Thymus (tissue), 11 donors: ENCODE data around the gene CPSF4L. TPM values are rescaled to one million over a fixed set of nuclear protein-coding genes. Genes with fewer than 3 reads are reported as not detected.

Experiments
- DNase-seq, 9 donors: peaks; one replicate each; pipeline ENCODE4 v3.0.0-alpha.2; 2013; ENCODE audit warnings: low spot score in 9 of 9, low read depth in 6 of 9, missing footprints in 1 of 9
- H3K27ac ChIP-seq, 2 donors: one replicate each; pipeline ENCODE4 v1.5.1; 2013; ENCODE audit warnings: control low read depth in 1 of 2, low read depth in 1 of 2, low read length in 1 of 2, mild to moderate bottlenecking in 1 of 2, moderate library complexity in 1 of 2
- H3K27me3 ChIP-seq, 2 donors: one replicate each; pipeline ENCODE4 v1.5.1; 2013; ENCODE audit warnings: low read length in 1 of 2; ENCODE audit not compliant: control insufficient read depth in 2 of 2, insufficient read depth in 1 of 2
- H3K36me3 ChIP-seq, 2 donors: one replicate each; pipeline ENCODE4 v1.5.1; 2013; ENCODE audit warnings: low read length in 1 of 2, mild to moderate bottlenecking in 1 of 2, moderate library complexity in 1 of 2; ENCODE audit not compliant: control insufficient read depth in 2 of 2, insufficient read depth in 2 of 2
- H3K4me1 ChIP-seq, 2 donors: one replicate each; pipeline ENCODE4 v1.5.1; 2013; ENCODE audit warnings: low read length in 2 of 2; ENCODE audit not compliant: control insufficient read depth in 2 of 2, insufficient read depth in 2 of 2
- H3K4me3 ChIP-seq, 2 donors: one replicate each; pipeline ENCODE4 v1.5.1; 2013; ENCODE audit warnings: low read length in 2 of 2, control low read depth in 1 of 2, mild to moderate bottlenecking in 1 of 2
- H3K9me3 ChIP-seq, 2 donors: one replicate each; pipeline ENCODE4 v1.5.1; 2013; ENCODE audit warnings: low read length in 1 of 2, mild to moderate bottlenecking in 1 of 2; ENCODE audit not compliant: control insufficient read depth in 2 of 2, insufficient read depth in 1 of 2
- WGBS: extraction: QIAGEN DNeasy Blood & Tissue Kit; methylation state at CpG from one replicate; pipeline ENCODE4 v1.1.7; 2013; 5-methylcytosine and 5-hydroxymethylcytosine counted together
- polyA plus RNA-seq: library from polyadenylated mRNA; stranded (reverse); fragments of 200-250 nt; gene quantifications from one replicate; pipeline ENCODE4 v1.2.3, GENCODE V29; 2013
- total RNA-seq: library from RNA; stranded (reverse); fragments of 120-200 nt; gene quantifications from one replicate; pipeline ENCODE4 v1.2.4, GENCODE V29; 2013
- donor health status: healthy.

CPSF4L gene
- total and polyA plus RNA-seq, 2 donors: not detected

- Histone ChIP-seq H3K4me3 (no peak overlapping the region), H3K36me3 (peaks cover 79 to 82% of the 10 kb centered on the region in 2 donors), H3K9me3 (no peaks in the 10 kb centered on the region), H3K27me3 (no peaks in the 10 kb centered on the region), H3K27ac (peak overlapping the region; percentile 30 to 77), H3K4me1 (peaks cover 0 to 20% of the 10 kb centered on the region in 2 donors)
- WGBS: 37% methylated on average over 10 of the region's 10 CpGs
- DNase-seq: peak in 2 of 9 donors; percentile 28 to 51
Observed at GRCh38 chr17:73203788-73204479, 57.7 kb downstream of the CPSF4L start.

GRCh38 chr17:73203135-73203787, 58.4 kb downstream of the CPSF4L start:
- Histone ChIP-seq H3K4me3 (no peak overlapping the region), H3K27ac (peak overlapping the region; percentile 30 to 48), H3K9me3 (no peaks in the 10 kb centered on the region), H3K4me1 (peaks cover 0 to 20% of the 10 kb centered on the region in 2 donors), H3K36me3 (peaks cover 82 to 83% of the 10 kb centered on the region in 2 donors), H3K27me3 (no peaks in the 10 kb centered on the region)
- peak in 2 of 9 donors; percentile 13 to 27 for DNase-seq
- WGBS: 42% methylated on average over 8 of the region's 8 CpGs

- H3K36me3 ChIP-seq: peaks cover 82 to 84% of the 10 kb centered on the region in 2 donors
- no peaks in the 10 kb centered on the region for H3K9me3 ChIP-seq
- no peak overlapping the region for H3K27ac ChIP-seq
- no peaks in the 10 kb centered on the region for H3K27me3 ChIP-seq
- no peak for DNase-seq
- 95% methylated on average over 19 of the region's 19 CpGs for WGBS
- H3K4me1 ChIP-seq: peaks cover 0 to 17% of the 10 kb centered on the region in 2 donors
- H3K4me3 ChIP-seq: no peak overlapping the region
Observed at GRCh38 chr17:73201215-73202069, 60.2 kb downstream of the CPSF4L start.

GRCh38 chr17:73200476-73200875, 61.2 kb downstream of the CPSF4L start:
- Histone ChIP-seq H3K9me3 (no peaks in the 10 kb centered on the region), H3K27ac (no peak overlapping the region), H3K4me1 (peaks cover 0 to 16% of the 10 kb centered on the region in 2 donors), H3K27me3 (no peaks in the 10 kb centered on the region), H3K4me3 (no peak overlapping the region), H3K36me3 (peaks cover 72 to 77% of the 10 kb centered on the region in 2 donors)
- DNase-seq: no peak
- 88% methylated on average over 10 of the region's 10 CpGs for WGBS

- H3K27me3 ChIP-seq: no peaks in the 10 kb centered on the region
- 97% methylated on average over 8 of the region's 8 CpGs for WGBS
Observed at GRCh38 chr17:73199751-73200317, 61.8 kb downstream of the CPSF4L start.

DNA sequence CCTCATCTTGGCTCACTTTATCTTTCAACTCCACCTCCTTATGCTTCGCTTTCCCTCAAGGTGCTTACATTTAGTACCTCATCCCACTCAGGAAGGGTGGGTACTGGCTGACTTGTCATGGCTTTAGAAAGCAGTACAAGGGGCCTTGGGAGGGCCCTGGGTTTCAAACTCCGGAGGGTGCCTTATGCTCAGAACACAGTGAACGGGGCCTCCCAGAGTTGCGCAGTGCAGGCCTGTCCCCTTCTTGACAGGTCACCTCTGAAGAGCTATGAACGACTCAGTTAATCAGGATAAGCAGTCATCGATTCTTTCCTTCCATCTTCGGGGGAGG, 62.8 kb downstream of the CPSF4L start:
- H3K9me3 ChIP-seq: no peaks in the 10 kb centered on the region
- no peaks in the 10 kb centered on the region for H3K27me3 ChIP-seq
- H3K36me3 ChIP-seq: peaks cover 63 to 70% of the 10 kb centered on the region in 2 donors
- peaks cover 2 to 9% of the 10 kb centered on the region in 2 donors for H3K4me1 ChIP-seq
- WGBS: 95% methylated on average over 7 of the region's 7 CpGs
- DNase-seq: no peak
- H3K4me3 ChIP-seq: no peak overlapping the region
- H3K27ac ChIP-seq: no peak overlapping the region

More at GRCh38 chr17:73199751-73200317, 61.8 kb downstream of the CPSF4L start:
- H3K36me3 ChIP-seq: peaks cover 69 to 71% of the 10 kb centered on the region in 2 donors
- no peak for DNase-seq
- H3K4me1 ChIP-seq: peaks cover 0 to 16% of the 10 kb centered on the region in 2 donors
- no peak overlapping the region for H3K4me3 ChIP-seq
- H3K27ac ChIP-seq: no peak overlapping the region
- no peaks in the 10 kb centered on the region for H3K9me3 ChIP-seq

Other genes starting within 250 kb of the CPSF4L start
- gene SLC39A11, start 169.2 kb downstream of the CPSF4L start, total RNA-seq: 8.7 TPM
- gene SLC39A11, start 169.2 kb downstream of the CPSF4L start, polyA plus RNA-seq: 7.4 TPM
- 1.9 TPM for gene SSTR2, start 96.9 kb downstream of the CPSF4L start, total RNA-seq
- 0.71 TPM for gene SSTR2, start 96.9 kb downstream of the CPSF4L start, polyA plus RNA-seq
- 14.3 TPM for gene COG1, start 68.8 kb downstream of the CPSF4L start, total RNA-seq
- gene COG1, start 68.8 kb downstream of the CPSF4L start, polyA plus RNA-seq: 15.7 TPM
- gene CDC42EP4, start 50.1 kb upstream of the CPSF4L start, total RNA-seq: 20.8 TPM
- gene CDC42EP4, start 50.1 kb upstream of the CPSF4L start, polyA plus RNA-seq: 30.9 TPM